ENCODE measurements around the gene TNS3. TPM values are rescaled to one million over a fixed set of nuclear protein-coding genes. Genes with fewer than 3 reads are reported as not detected.
A peak's percentile ranks its signal among the peaks of the same experiment; 100 is the strongest.

TNS3 gene
- total and polyA plus RNA-seq, 9 of the 15 experiments (the other 6 are each of a cell fraction or from before 2014, with no cell fraction given) = 0.20 TPM; not detected in 8

GRCh38 chr7:47453093-47454061 is 128.5 kb downstream of the TNS3 start:
- ATAC-seq (peak; percentile 25; the same call in 1 of the 3 replicates), FAIRE-seq (no peak), DNase-seq (ENCODE audit: extremely low read depth in 1 of 4, low spot score in 3 of 4) (no peak)
- no peak overlapping the region for H3K4me3 ChIP-seq
- no peak overlapping the region for H3K27ac ChIP-seq (ENCODE audit: extremely low read depth, low read depth, low read length)
- POLR2A ChIA-PET = interaction anchor here (0.6 to 1.4 kb wide), 2 partner anchors 8 to 195 kb away, joined by 3 to 4 read pairs; no protein-coding TSS in a partner anchor
- no peaks in the 10 kb centered on the region for H3K9me3 ChIP-seq (replicated peaks; ENCODE audit: control insufficient read depth, insufficient read depth, low read depth, low read length)
- no peak overlapping the region for H3K9ac ChIP-seq (ENCODE audit: insufficient read depth in 1 of 2, low read depth in 2 of 2, low read length in 2 of 2)
- H3K9me1 ChIP-seq (ENCODE audit: control insufficient read depth, insufficient read depth, low read length) = no peaks in the 10 kb centered on the region
- no TSS peak for BruUV-seq (replicated peaks)
- no peak for TF ChIP-seq EHMT2 (IDR thresholded peaks at IDR 0.05)
- TF ChIP-seq MEIS2 (IDR thresholded peaks at IDR 0.05; ENCODE audit: partially characterized antibody) = peak; percentile 15
- peaks cover 0 to 48% of the 10 kb centered on the region in 2 experiments; a peak in 4 of 5 replicates for H3K27me3 ChIP-seq (ENCODE audit: control insufficient read depth in 2 of 2, insufficient read depth in 2 of 2, low read length in 2 of 2)
- no peaks in the 10 kb centered on the region for H3K4me1 ChIP-seq (replicated peaks in 1 of 2; ENCODE audit: control insufficient read depth in 2 of 2, insufficient read depth in 2 of 2, low read length in 2 of 2)
- H2AFZ ChIP-seq (ENCODE audit: low read depth, low read length) = no peak overlapping the region
- CTCF ChIA-PET (ENCODE audit: low intra/inter-chr PET ratio) = no interaction called here
- in situ Hi-C loops (cut with MboI) (no loop called here), intact Hi-C loops (cut with micrococcal nuclease) (no loop called here)
- under 1% methylated on average over 22 of the region's 23 CpGs for WGBS (ENCODE audit: insufficient coverage, low coverage, missing lambda C conversion rate)
- no peaks in the 10 kb centered on the region for H3K36me3 ChIP-seq (ENCODE audit: control insufficient read depth, insufficient read depth, low read length)
- peaks cover 5% of the 10 kb centered on the region for H4K20me1 ChIP-seq (replicated peaks; ENCODE audit: control insufficient read depth, insufficient read depth, low read length)
- no peak overlapping the region for H3K4me2 ChIP-seq (ENCODE audit: insufficient read depth, low read length)
- no peaks in the 10 kb centered on the region for H3K79me2 ChIP-seq (ENCODE audit: control insufficient read depth, insufficient read depth, low read length)

DNA sequence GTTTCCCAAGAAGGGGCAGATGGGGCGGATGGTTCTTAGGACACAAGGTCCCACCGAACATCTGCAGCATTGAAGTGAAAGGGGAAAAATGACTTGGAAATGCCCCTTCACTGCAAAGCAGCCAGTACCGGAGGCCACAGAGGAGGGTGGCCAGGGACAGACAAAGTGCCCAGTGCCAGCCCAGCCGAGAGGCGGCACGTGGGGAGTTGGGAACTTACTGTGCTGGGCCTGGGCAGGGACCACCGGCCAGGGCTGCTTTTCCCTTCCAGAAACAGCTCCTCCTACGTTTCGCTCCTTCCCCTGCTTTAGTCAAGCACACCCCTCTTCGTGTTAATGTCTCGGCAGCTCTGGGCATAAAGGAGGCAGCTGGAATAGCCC is 129.2 kb downstream of the TNS3 start:
- Histone ChIP-seq H4K20me1 (replicated peaks; ENCODE audit: control insufficient read depth, insufficient read depth, low read length) (peaks cover 5% of the 10 kb centered on the region), H3K4me2 (ENCODE audit: insufficient read depth, low read length) (no peak overlapping the region), H3K79me2 (ENCODE audit: control insufficient read depth, insufficient read depth, low read length) (no peaks in the 10 kb centered on the region), H3K9me3 (replicated peaks; ENCODE audit: control insufficient read depth, insufficient read depth, low read depth, low read length) (no peaks in the 10 kb centered on the region), H3K4me3 (no peak overlapping the region), H3K36me3 (ENCODE audit: control insufficient read depth, insufficient read depth, low read length) (no peaks in the 10 kb centered on the region), H3K27me3 (ENCODE audit: control insufficient read depth in 2 of 2, insufficient read depth in 2 of 2, low read length in 2 of 2) (peaks cover 0 to 52% of the 10 kb centered on the region in 2 experiments; a peak in 4 of 5 replicates), H3K4me1 (replicated peaks in 1 of 2; ENCODE audit: control insufficient read depth in 2 of 2, insufficient read depth in 2 of 2, low read length in 2 of 2) (no peaks in the 10 kb centered on the region), H2AFZ (ENCODE audit: low read depth, low read length) (no peak overlapping the region), H3K27ac (ENCODE audit: extremely low read depth, low read depth, low read length) (no peak overlapping the region), H3K9me1 (ENCODE audit: control insufficient read depth, insufficient read depth, low read length) (no peaks in the 10 kb centered on the region), H3K9ac (ENCODE audit: insufficient read depth in 1 of 2, low read depth in 2 of 2, low read length in 2 of 2) (no peak overlapping the region)
- in situ Hi-C loops (cut with MboI) = no loop called here
- CTCF ChIA-PET (ENCODE audit: low intra/inter-chr PET ratio) = no interaction called here
- TF ChIP-seq ZNF584 (CRISPR knock-in tag; IDR thresholded peaks at IDR 0.05; ENCODE audit: low read depth) (no peak), ELF4 (CRISPR knock-in tag; IDR thresholded peaks at IDR 0.05) (no peak), ASH1L (IDR thresholded peaks at IDR 0.05; ENCODE audit: borderline replicate concordance, low read depth, partially characterized antibody) (no peak), HOXB6 (CRISPR knock-in tag; IDR thresholded peaks at IDR 0.05; ENCODE audit: borderline replicate concordance) (no peak), KLF13 (tag; IDR thresholded peaks at IDR 0.05; ENCODE audit: borderline replicate concordance, low read depth) (no peak), NUFIP1 (IDR thresholded peaks at IDR 0.05; ENCODE audit: partially characterized antibody) (no peak), TCFL5 (CRISPR knock-in tag; conservative IDR thresholded peaks at IDR 0.05) (no peak)
- TF ChIP-seq, protein P1, sequence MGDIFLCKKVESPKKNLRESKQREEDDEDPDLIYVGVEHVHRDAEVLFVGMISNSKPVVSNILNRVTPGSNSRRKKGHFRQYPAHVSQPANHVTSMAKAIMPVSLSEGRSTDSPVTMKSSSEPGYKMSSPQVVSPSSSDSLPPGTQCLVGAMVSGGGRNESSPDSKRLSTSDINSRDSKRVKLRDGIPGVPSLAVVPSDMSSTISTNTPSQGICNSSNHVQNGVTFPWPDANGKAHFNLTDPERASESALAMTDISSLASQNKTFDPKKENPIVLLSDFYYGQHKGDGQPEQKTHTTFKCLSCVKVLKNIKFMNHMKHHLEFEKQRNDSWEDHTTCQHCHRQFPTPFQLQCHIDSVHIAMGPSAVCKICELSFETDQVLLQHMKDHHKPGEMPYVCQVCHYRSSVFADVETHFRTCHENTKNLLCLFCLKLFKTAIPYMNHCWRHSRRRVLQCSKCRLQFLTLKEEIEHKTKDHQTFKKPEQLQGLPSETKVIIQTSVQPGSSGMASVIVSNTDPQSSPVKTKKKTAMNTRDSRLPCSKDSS (IDR thresholded peaks at IDR 0.05; ENCODE audit: low read depth, partially characterized antibody) = no peak
- BruUV-seq (replicated peaks) = no TSS peak
- DNase-seq (ENCODE audit: extremely low read depth in 1 of 4, low spot score in 3 of 4) (no peak), FAIRE-seq (no peak), ATAC-seq (no peak)
- POLR2A ChIA-PET = interaction anchor here (0.6 to 1.4 kb wide), 2 partner anchors 8 to 195 kb away, joined by 3 to 4 read pairs; no protein-coding TSS in a partner anchor
- WGBS (ENCODE audit: insufficient coverage, low coverage, missing lambda C conversion rate) = 3% methylated on average over 11 of the region's 11 CpGs
- intact Hi-C loops (cut with micrococcal nuclease) = no loop called here
